ENCODE measurements around the gene IRF7.

- TF ChIP-seq CTCF (IDR thresholded peaks at IDR 0.05) = no peak
- no peak for TF ChIP-seq POLR2AphosphoS5 (IDR thresholded peaks at IDR 0.05; ENCODE audit: insufficient read depth in 1 of 2, low read depth in 1 of 2)
Observed at GRCh38 chr11:584287-584686, 31.5 kb downstream of the IRF7 start.

Measured in vagina (tissue), 2 donors.